ENCODE data around the gene TUBGCP2. TPM values are rescaled to one million over a fixed set of nuclear protein-coding genes. Genes with fewer than 3 reads are reported as not detected.

Gene TUBGCP2
- total RNA-seq, 1 donor from 2014 or later: 56.2 TPM

- H3K9me3 ChIP-seq (ENCODE audit: insufficient read depth, low read depth, low read length): no peaks in the 10 kb centered on the region
- peaks cover 6% of the 10 kb centered on the region for H3K27me3 Mint-ChIP-seq (ENCODE audit: low read depth, unreplicated experiment)
- DNase-seq (ENCODE audit: low read depth): no peak
- H3K4me3 ChIP-seq (ENCODE audit: insufficient read depth, low read depth, low read length): no peak overlapping the region
- no peak overlapping the region for H3K4me3 Mint-ChIP-seq (ENCODE audit: unreplicated experiment)
- H3K36me3 ChIP-seq (ENCODE audit: insufficient read depth, low read length): no peaks in the 10 kb centered on the region
- no peak for FAIRE-seq
- H3K4me1 ChIP-seq (ENCODE audit: insufficient read depth, low read length): no peaks in the 10 kb centered on the region
- no peak overlapping the region for H2AFZ ChIP-seq (ENCODE audit: low read depth, low read length)
- H3K27ac ChIP-seq (ENCODE audit: low read depth, low read length): no peak overlapping the region
- no peaks in the 10 kb centered on the region for H3K79me2 ChIP-seq (ENCODE audit: insufficient read depth, low read length)
- H3K4me2 ChIP-seq (ENCODE audit: low read length): no peak overlapping the region
- no peak overlapping the region for H3K27ac Mint-ChIP-seq (ENCODE audit: unreplicated experiment)
- H3K9ac ChIP-seq (ENCODE audit: low read length): no peak overlapping the region
- H3K36me3 Mint-ChIP-seq (ENCODE audit: low read depth, unreplicated experiment): peaks cover 3% of the 10 kb centered on the region
- no peaks in the 10 kb centered on the region for H3K4me1 Mint-ChIP-seq (ENCODE audit: low read depth, unreplicated experiment)
- H3K27me3 ChIP-seq (ENCODE audit: insufficient read depth, low read length): no peaks in the 10 kb centered on the region
- peaks cover 7% of the 10 kb centered on the region for H4K20me1 ChIP-seq (ENCODE audit: insufficient read depth, low read length)
- no peak for TF ChIP-seq CTCF (IDR thresholded peaks at IDR 0.05; ENCODE audit: insufficient read depth, low read depth, low read length)
- TF ChIP-seq EZH2 (IDR thresholded peaks at IDR 0.05; ENCODE audit: insufficient read depth, low read length): no peak
- H3K9me3 Mint-ChIP-seq (ENCODE audit: unreplicated experiment): no peaks in the 10 kb centered on the region
Measured at GRCh38 chr10:133314911-133315310, 6.2 kb upstream of the TUBGCP2 start.

- Mint-ChIP-seq H3K4me1 (ENCODE audit: low read depth, unreplicated experiment) (no peaks in the 10 kb centered on the region), H3K27ac (ENCODE audit: unreplicated experiment) (no peak overlapping the region), H3K36me3 (ENCODE audit: low read depth, unreplicated experiment) (peaks cover 3% of the 10 kb centered on the region), H3K9me3 (ENCODE audit: unreplicated experiment) (no peaks in the 10 kb centered on the region), H3K4me3 (ENCODE audit: unreplicated experiment) (no peak overlapping the region), H3K27me3 (ENCODE audit: low read depth, unreplicated experiment) (no peaks in the 10 kb centered on the region)
- TF ChIP-seq CTCF (IDR thresholded peaks at IDR 0.05; ENCODE audit: insufficient read depth, low read depth, low read length) (no peak), EZH2 (IDR thresholded peaks at IDR 0.05; ENCODE audit: insufficient read depth, low read length) (no peak)
- Histone ChIP-seq H3K79me2 (ENCODE audit: insufficient read depth, low read length) (peaks cover 4% of the 10 kb centered on the region), H3K36me3 (ENCODE audit: insufficient read depth, low read length) (no peaks in the 10 kb centered on the region), H3K9ac (ENCODE audit: low read length) (no peak overlapping the region), H3K4me3 (ENCODE audit: insufficient read depth, low read depth, low read length) (no peak overlapping the region), H3K4me1 (ENCODE audit: insufficient read depth, low read length) (peaks cover 5% of the 10 kb centered on the region), H3K27ac (ENCODE audit: low read depth, low read length) (no peak overlapping the region), H3K27me3 (ENCODE audit: insufficient read depth, low read length) (no peaks in the 10 kb centered on the region), H3K4me2 (ENCODE audit: low read length) (no peak overlapping the region), H2AFZ (ENCODE audit: low read depth, low read length) (no peak overlapping the region), H4K20me1 (ENCODE audit: insufficient read depth, low read length) (peaks cover 12% of the 10 kb centered on the region), H3K9me3 (ENCODE audit: insufficient read depth, low read depth, low read length) (no peaks in the 10 kb centered on the region)
- no peak for FAIRE-seq
- DNase-seq (ENCODE audit: low read depth): no peak
Measured at GRCh38 chr10:133313192-133313591, 4.5 kb upstream of the TUBGCP2 start.

GRCh38 chr10:133312769-133313145, 4.1 kb upstream of the TUBGCP2 start:
- H3K27me3 ChIP-seq (ENCODE audit: insufficient read depth, low read length): no peaks in the 10 kb centered on the region
- Mint-ChIP-seq H3K4me3 (ENCODE audit: unreplicated experiment) (no peak overlapping the region), H3K36me3 (ENCODE audit: low read depth, unreplicated experiment) (peaks cover 3% of the 10 kb centered on the region), H3K9me3 (ENCODE audit: unreplicated experiment) (no peaks in the 10 kb centered on the region), H3K27me3 (ENCODE audit: low read depth, unreplicated experiment) (no peaks in the 10 kb centered on the region), H3K4me1 (ENCODE audit: low read depth, unreplicated experiment) (no peaks in the 10 kb centered on the region), H3K27ac (ENCODE audit: unreplicated experiment) (no peak overlapping the region)
- no peak overlapping the region for H2AFZ ChIP-seq (ENCODE audit: low read depth, low read length)
- no peaks in the 10 kb centered on the region for H3K9me3 ChIP-seq (ENCODE audit: insufficient read depth, low read depth, low read length)
- peaks cover 6% of the 10 kb centered on the region for H3K4me1 ChIP-seq (ENCODE audit: insufficient read depth, low read length)
- H3K36me3 ChIP-seq (ENCODE audit: insufficient read depth, low read length): no peaks in the 10 kb centered on the region
- DNase-seq (ENCODE audit: low read depth) (no peak), FAIRE-seq (no peak)
- no peak overlapping the region for H3K27ac ChIP-seq (ENCODE audit: low read depth, low read length)
- no peak overlapping the region for H3K4me2 ChIP-seq (ENCODE audit: low read length)
- peaks cover 17% of the 10 kb centered on the region for H4K20me1 ChIP-seq (ENCODE audit: insufficient read depth, low read length)
- no peak overlapping the region for H3K9ac ChIP-seq (ENCODE audit: low read length)
- H3K79me2 ChIP-seq (ENCODE audit: insufficient read depth, low read length): peaks cover 9% of the 10 kb centered on the region
- no peak overlapping the region for H3K4me3 ChIP-seq (ENCODE audit: insufficient read depth, low read depth, low read length)
- no peak for TF ChIP-seq EZH2 (IDR thresholded peaks at IDR 0.05; ENCODE audit: insufficient read depth, low read length)
- no peak for TF ChIP-seq CTCF (IDR thresholded peaks at IDR 0.05; ENCODE audit: insufficient read depth, low read depth, low read length)
